Ovary (tissue), 9 donors: ENCODE data around the gene COX6A2. TPM values are rescaled to one million over a fixed set of nuclear protein-coding genes. Genes with fewer than 3 reads are reported as not detected.

Experiments used
- DNase-seq, 5 donors: peaks; one replicate each; pipeline ENCODE4 v3.0.0-alpha.2; 2019 to 2020
- H3K27ac ChIP-seq, 2 donors: fragments of 200-600 bp; one replicate each; pipeline versions ENCODE4 v1.5.1 to v1.8.0; 2019 to 2022
- H3K27me3 ChIP-seq: fragments of 200-600 bp; one replicate; pipeline ENCODE4 v1.8.0; 2022
- H3K36me3 ChIP-seq: fragments of 200-600 bp; sonication (generic); one replicate; pipeline ENCODE4 v1.5.1; 2019
- H3K4me1 ChIP-seq: one replicate; pipeline ENCODE4 v1.8.1; 2013; ENCODE audit warnings: mild to moderate bottlenecking, moderate library complexity; ENCODE audit not compliant: insufficient read depth
- H3K4me3 ChIP-seq: fragments of 200-600 bp; sonication (generic); one replicate; pipeline ENCODE4 v1.5.1; 2017
- H3K9me3 ChIP-seq, 2 donors: fragments of 200-600 bp in 1 of 2; sonication (generic) in 1 of 2; one replicate each; pipeline versions ENCODE4 v1.5.1 to v1.8.1; 2013 to 2019; ENCODE audit warnings: mild to moderate bottlenecking in 1 of 2, moderate library complexity in 1 of 2
- EP300 ChIP-seq: sonication (generic); formaldehyde crosslinking; IDR thresholded peaks from one replicate; pipeline ENCODE4 v1.6.1; 2017; ENCODE audit warnings: antibody characterized with exemption
- POLR2A ChIP-seq: fragments of 450-650 bp; IDR thresholded peaks from one replicate; pipeline ENCODE4 v1.6.1; 2017; ENCODE audit warnings: antibody characterized with exemption, mild to moderate bottlenecking, moderate library complexity
- WGBS, 3 donors: extraction: QIAGEN DNeasy Blood & Tissue Kit in 1 of 3; methylation state at CpG; one replicate each; pipeline versions ENCODE4 v1.1.5 to v1.1.7; 2013 to 2017; 5-methylcytosine and 5-hydroxymethylcytosine counted together
- intact Hi-C, 4 donors: fragments of 100-400 bp; cut with DNase I; formaldehyde crosslinking; loops; one replicate each; pipeline versions ENCODE4 v1.11.0 to v1.15.1; 2022 to 2023
- polyA plus RNA-seq, 2 donors: library from polyadenylated mRNA; stranded (reverse); fragments of 200-250 nt in 1 of 2; fragments of 350-450 nt in 1 of 2; fragmentation: Illumina TruSeq in 1 of 2; extraction: RNeasy Lipid Tissue Mini Kit (QIAGEN cat#74804) in 1 of 2; gene quantifications; one replicate each; pipeline ENCODE4 v1.2.3, GENCODE V29; 2013 to 2014
- total RNA-seq, 7 donors: library from RNA; depleted of rRNA in 2 of 7; stranded (reverse); fragments of >200 nt in 2 of 7; fragmentation: NEBNext Ultra II Directional in 3 of 7; extraction: Animal tissue kit (Norgen Biotek cat#: 25700) in 3 of 7; gene quantifications; one replicate each; pipeline versions ENCODE4 v1.1.0 to v1.2.4, GENCODE V29; 2016 to 2023
- TF ChIP-seq, protein P1 (sequence below), 3 donors: fragments of 450-650 bp in 2 of 3; fragments of 200-600 bp in 1 of 3; IDR thresholded peaks; one replicate each; pipeline versions ENCODE4 v1.5.1 to v1.8.0; 2016 to 2022; ENCODE audit warnings: antibody characterized with exemption in 3 of 3, mild to moderate bottlenecking in 1 of 3
- donor health status: DM: no; HTN: no; CAD: no; lungs with moderate emphysema.
- donor health status: DM: no; HTN: no; CAD: no.
- donor health status: Bipolar disorder and iron deficiency.
- donor health status: DM: yes; HTN: yes; CAD: no.
- donor health status: DM: no; HTN: no; CAD: no.
- donor health status: DM: yes; HTN: yes; CAD: no.

COX6A2 gene
- total and polyA plus RNA-seq, 9 donors = 1.2 TPM; not detected in 8

DNA sequence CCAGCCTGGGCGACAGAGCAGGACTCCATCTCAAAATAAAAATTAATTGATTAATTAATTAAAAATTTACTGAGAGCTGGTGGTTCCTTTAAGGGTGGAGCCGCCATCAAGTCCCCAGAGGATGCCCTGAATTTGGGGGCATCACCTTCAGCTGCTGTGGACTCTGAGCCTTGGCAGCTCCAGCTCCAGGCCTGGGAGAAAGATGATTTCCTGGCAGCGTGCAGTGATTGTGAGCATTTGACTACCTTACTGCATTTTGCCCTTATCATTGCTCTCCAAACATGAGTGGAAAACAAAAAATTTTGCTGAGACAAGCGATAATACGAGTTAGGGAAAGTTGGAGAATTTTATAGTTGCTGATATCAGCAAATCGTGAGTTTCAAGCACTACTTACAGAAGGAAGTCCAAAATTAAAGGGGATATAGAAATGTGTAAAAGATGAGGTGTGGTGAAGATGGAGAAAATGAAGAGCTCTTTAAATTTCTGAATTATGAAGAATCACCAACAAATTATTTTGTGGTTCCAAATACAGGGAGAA, 37.6 kb downstream of the COX6A2 start:
- no peaks in the 10 kb centered on the region for H3K9me3 ChIP-seq

DNA sequence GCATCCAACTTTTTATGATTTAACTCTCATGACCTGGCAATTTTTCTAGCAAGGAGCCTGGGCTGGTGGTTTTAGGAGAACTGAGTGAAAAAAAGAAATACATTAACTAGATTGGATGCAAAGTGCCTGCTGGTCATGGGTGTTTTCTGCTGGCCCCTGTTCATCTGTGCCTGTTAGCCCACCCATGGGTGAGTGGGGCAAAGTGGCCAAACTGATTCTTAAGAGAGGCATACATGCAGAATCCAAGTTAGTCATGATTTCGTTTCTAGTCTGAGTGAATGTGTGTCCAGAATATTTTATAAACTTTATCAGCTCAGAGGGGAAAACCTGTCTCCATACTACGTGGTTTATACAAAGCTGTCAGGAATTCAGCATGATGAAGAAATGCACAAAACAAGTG, 39.6 kb downstream of the COX6A2 start:
- no peak for TF ChIP-seq POLR2A
- no peak for TF ChIP-seq EP300
- TF ChIP-seq, protein P1, sequence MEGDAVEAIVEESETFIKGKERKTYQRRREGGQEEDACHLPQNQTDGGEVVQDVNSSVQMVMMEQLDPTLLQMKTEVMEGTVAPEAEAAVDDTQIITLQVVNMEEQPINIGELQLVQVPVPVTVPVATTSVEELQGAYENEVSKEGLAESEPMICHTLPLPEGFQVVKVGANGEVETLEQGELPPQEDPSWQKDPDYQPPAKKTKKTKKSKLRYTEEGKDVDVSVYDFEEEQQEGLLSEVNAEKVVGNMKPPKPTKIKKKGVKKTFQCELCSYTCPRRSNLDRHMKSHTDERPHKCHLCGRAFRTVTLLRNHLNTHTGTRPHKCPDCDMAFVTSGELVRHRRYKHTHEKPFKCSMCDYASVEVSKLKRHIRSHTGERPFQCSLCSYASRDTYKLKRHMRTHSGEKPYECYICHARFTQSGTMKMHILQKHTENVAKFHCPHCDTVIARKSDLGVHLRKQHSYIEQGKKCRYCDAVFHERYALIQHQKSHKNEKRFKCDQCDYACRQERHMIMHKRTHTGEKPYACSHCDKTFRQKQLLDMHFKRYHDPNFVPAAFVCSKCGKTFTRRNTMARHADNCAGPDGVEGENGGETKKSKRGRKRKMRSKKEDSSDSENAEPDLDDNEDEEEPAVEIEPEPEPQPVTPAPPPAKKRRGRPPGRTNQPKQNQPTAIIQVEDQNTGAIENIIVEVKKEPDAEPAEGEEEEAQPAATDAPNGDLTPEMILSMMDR (IDR thresholded peaks at IDR 0.05) = no peak
- no peak for DNase-seq
- Histone ChIP-seq H3K27me3 (no peaks in the 10 kb centered on the region), H3K4me1 (no peaks in the 10 kb centered on the region), H3K27ac (no peak overlapping the region), H3K9me3 (no peaks in the 10 kb centered on the region), H3K36me3 (no peaks in the 10 kb centered on the region), H3K4me3 (no peak overlapping the region)
- whole genome bisulfite sequencing, 3 donors = 42 to 48% (median 47%) methylated on average over 2 of the region's 2 CpGs
- intact Hi-C loops = no loop called here

More for the DNA sequence above, 37.6 kb downstream of the COX6A2 start:
- intact Hi-C loops = no loop called here
- 21 to 37% (median 23%) methylated on average over 6 of the region's 6 CpGs for WGBS, 3 donors
- Histone ChIP-seq H3K4me3 (no peak overlapping the region), H3K36me3 (no peaks in the 10 kb centered on the region), H3K27me3 (no peaks in the 10 kb centered on the region), H3K27ac (no peak overlapping the region), H3K4me1 (no peaks in the 10 kb centered on the region)
- DNase-seq = no peak
- no peak for TF ChIP-seq EP300
- TF ChIP-seq, protein P1 (IDR thresholded peaks at IDR 0.05) = no peak
- TF ChIP-seq POLR2A = no peak

GRCh38 chr16:31386157-31386984, 41.8 kb downstream of the COX6A2 start:
- H3K27ac ChIP-seq = no peak overlapping the region
- intact Hi-C loops = no loop called here
- no peaks in the 10 kb centered on the region for H3K9me3 ChIP-seq
- no peaks in the 10 kb centered on the region for H3K36me3 ChIP-seq
- WGBS, 3 donors = 51 to 60% (median 52%) methylated on average over 6 of the region's 6 CpGs
- TF ChIP-seq EP300 = no peak
- TF ChIP-seq, protein P1 (IDR thresholded peaks at IDR 0.05) = no peak
- TF ChIP-seq POLR2A = no peak
- no peak overlapping the region for H3K4me3 ChIP-seq
- no peaks in the 10 kb centered on the region for H3K27me3 ChIP-seq
- DNase-seq = no peak
- H3K4me1 ChIP-seq = no peaks in the 10 kb centered on the region

- Histone ChIP-seq H3K27me3 (no peaks in the 10 kb centered on the region), H3K4me3 (no peak overlapping the region), H3K9me3 (no peaks in the 10 kb centered on the region), H3K36me3 (no peaks in the 10 kb centered on the region), H3K27ac (no peak overlapping the region), H3K4me1 (no peaks in the 10 kb centered on the region)
- DNase-seq = no peak
- intact Hi-C loops = no loop called here
- TF ChIP-seq EP300 (no peak), POLR2A (no peak)
- TF ChIP-seq, protein P1 (IDR thresholded peaks at IDR 0.05) = no peak
- WGBS, 3 donors = 74 to 86% (median 82%) methylated on average over 4 of the region's 4 CpGs
Measured at GRCh38 chr16:31385680-31386079, 42.5 kb downstream of the COX6A2 start.
